ENCODE results near the gene CGB5.
A peak's percentile ranks its signal among the peaks of the same experiment; 100 is the strongest.
"Not testable (repeated sequence)": the region's sequence is repeated elsewhere in the genome, so short reads cannot be mapped to it uniquely, and the experiment has no call there.

The CGB5 gene

GRCh38 chr19:49019242-49019932, 24.3 kb upstream of the CGB5 start:
- peak; percentile 29 for TF ChIP-seq CTCF (IDR thresholded peaks at IDR 0.05; ENCODE audit: low read depth, low read length, missing control alignments)
- Histone ChIP-seq H3K36me3 (replicated peaks) (peaks cover 7% of the 10 kb centered on the region), H3K4me3 (ENCODE audit: low read depth, low read length) (peak overlapping the region; percentile 47), H3K27me3 (replicated peaks) (no peaks in the 10 kb centered on the region), H3K27ac (no peak overlapping the region)
- DNase-seq = peak; percentile 22
- in situ Hi-C loops (cut with HindIII; ENCODE audit: low pct_ligation_motif_present, low sequenced_read_pairs) = no loop called here

GRCh38 chr19:49020342-49020741, 23.3 kb upstream of the CGB5 start:
- peaks cover 3% of the 10 kb centered on the region for H3K36me3 ChIP-seq (replicated peaks)
- no peaks in the 10 kb centered on the region for H3K27me3 ChIP-seq (replicated peaks)
- H3K27ac ChIP-seq = no peak overlapping the region
- no peak for DNase-seq
- in situ Hi-C loops (cut with HindIII; ENCODE audit: low pct_ligation_motif_present, low sequenced_read_pairs) = no loop called here
- no peak overlapping the region for H3K4me3 ChIP-seq (ENCODE audit: low read depth, low read length)
- no peak for TF ChIP-seq CTCF (IDR thresholded peaks at IDR 0.05; ENCODE audit: low read depth, low read length, missing control alignments)

GRCh38 chr19:49020931-49021895, 22.4 kb upstream of the CGB5 start:
- H3K4me3 ChIP-seq (ENCODE audit: low read depth, low read length) = no peak overlapping the region
- no peak overlapping the region for H3K27ac ChIP-seq
- H3K27me3 ChIP-seq (replicated peaks) = no peaks in the 10 kb centered on the region
- in situ Hi-C loops (cut with HindIII; ENCODE audit: low pct_ligation_motif_present, low sequenced_read_pairs) = no loop called here
- H3K36me3 ChIP-seq (replicated peaks) = no peaks in the 10 kb centered on the region
- no peak for TF ChIP-seq CTCF (IDR thresholded peaks at IDR 0.05; ENCODE audit: low read depth, low read length, missing control alignments)
- DNase-seq = peak; percentile 18

GRCh38 chr19:49022116-49022515, 21.5 kb upstream of the CGB5 start:
- no peak overlapping the region for H3K27ac ChIP-seq
- no peaks in the 10 kb centered on the region for H3K27me3 ChIP-seq (replicated peaks)
- DNase-seq = no peak
- no peak for TF ChIP-seq CTCF (IDR thresholded peaks at IDR 0.05; ENCODE audit: low read depth, low read length, missing control alignments)
- H3K4me3 ChIP-seq (ENCODE audit: low read depth, low read length) = no peak overlapping the region
- no peaks in the 10 kb centered on the region for H3K36me3 ChIP-seq (replicated peaks)
- in situ Hi-C loops (cut with HindIII; ENCODE audit: low pct_ligation_motif_present, low sequenced_read_pairs) = no loop called here

GRCh38 chr19:49024233-49024632, 19.4 kb upstream of the CGB5 start, which contains the start of gene CGB3:
Gene CGB3, minus strand, starts transcription at chr19:49024333. Its CDS starts 362 bp downstream, at chr19:49023971.
- H3K4me3 ChIP-seq (ENCODE audit: low read depth, low read length); in situ Hi-C loops (cut with HindIII; ENCODE audit: low pct_ligation_motif_present, low sequenced_read_pairs); DNase-seq; H3K27ac ChIP-seq; H3K27me3 ChIP-seq (replicated peaks); H3K36me3 ChIP-seq (replicated peaks): not testable (repeated sequence)

GRCh38 chr19:49025088-49025487, 18.6 kb upstream of the CGB5 start:
- DNase-seq = not testable (repeated sequence)

GRCh38 chr19:49025599-49025998, 18.0 kb upstream of the CGB5 start:
- in situ Hi-C loops (cut with HindIII; ENCODE audit: low pct_ligation_motif_present, low sequenced_read_pairs); H3K27ac ChIP-seq; H3K27me3 ChIP-seq (replicated peaks); H3K4me3 ChIP-seq (ENCODE audit: low read depth, low read length); H3K36me3 ChIP-seq (replicated peaks): not testable (repeated sequence)
- peak; percentile 39 for DNase-seq

More at GRCh38 chr19:49025088-49025487, 18.6 kb upstream of the CGB5 start:
- H3K27me3 ChIP-seq (replicated peaks); in situ Hi-C loops (cut with HindIII; ENCODE audit: low pct_ligation_motif_present, low sequenced_read_pairs); H3K27ac ChIP-seq; H3K4me3 ChIP-seq (ENCODE audit: low read depth, low read length); H3K36me3 ChIP-seq (replicated peaks): not testable (repeated sequence)

- H3K27ac ChIP-seq; H3K27me3 ChIP-seq (replicated peaks); DNase-seq; H3K4me3 ChIP-seq (ENCODE audit: low read depth, low read length); H3K36me3 ChIP-seq (replicated peaks); in situ Hi-C loops (cut with HindIII; ENCODE audit: low pct_ligation_motif_present, low sequenced_read_pairs): not testable (repeated sequence)
Observed at GRCh38 chr19:49028686-49029085, 15.0 kb upstream of the CGB5 start.

- H3K4me3 ChIP-seq (ENCODE audit: low read depth, low read length); H3K36me3 ChIP-seq (replicated peaks); H3K27me3 ChIP-seq (replicated peaks); in situ Hi-C loops (cut with HindIII; ENCODE audit: low pct_ligation_motif_present, low sequenced_read_pairs); H3K27ac ChIP-seq: not testable (repeated sequence)
- peak; percentile 36 for DNase-seq
Observed at GRCh38 chr19:49029749-49030148, 13.9 kb upstream of the CGB5 start.

GRCh38 chr19:49030323-49030722, 13.3 kb upstream of the CGB5 start:
- H3K4me3 ChIP-seq (ENCODE audit: low read depth, low read length); in situ Hi-C loops (cut with HindIII; ENCODE audit: low pct_ligation_motif_present, low sequenced_read_pairs); DNase-seq; H3K27me3 ChIP-seq (replicated peaks); H3K27ac ChIP-seq; H3K36me3 ChIP-seq (replicated peaks): not testable (repeated sequence)

Data from brain microvascular endothelial cell (primary cell).